Adipocyte (in vitro differentiated cells): Measurements from ENCODE around the gene PLEKHG5.

ENCODE experiments used
- DNase-seq: peaks from one replicate; pipeline ENCODE4 v3.0.0-alpha.2; 2015; ENCODE audit warnings: low read depth
- H3K27me3 ChIP-seq: replicated peaks from 2 replicates; pipeline ENCODE4 v1.7.0; 2013; ENCODE audit warnings: mild to moderate bottlenecking, low read length, moderate library complexity; ENCODE audit not compliant: control insufficient read depth, insufficient read depth
- H3K36me3 ChIP-seq: 2 replicates; pipeline ENCODE4 v1.7.0; 2013; ENCODE audit warnings: low read length, mild to moderate bottlenecking, moderate library complexity; ENCODE audit not compliant: control insufficient read depth, insufficient read depth, severe bottlenecking
- H3K4me1 ChIP-seq: 2 replicates; pipeline ENCODE4 v1.7.0; 2013; ENCODE audit warnings: mild to moderate bottlenecking, low read length, moderate library complexity; ENCODE audit not compliant: control insufficient read depth, insufficient read depth
- H3K4me3 ChIP-seq: 2 replicates; pipeline ENCODE4 v1.7.0; 2013; ENCODE audit warnings: mild to moderate bottlenecking, low read length, moderate library complexity
- H3K9ac ChIP-seq: 2 replicates; pipeline ENCODE4 v1.7.0; 2013; ENCODE audit warnings: mild to moderate bottlenecking, low read length, moderate library complexity
- H3K9me3 ChIP-seq: 2 replicates; pipeline ENCODE4 v1.7.0; 2013; ENCODE audit warnings: mild to moderate bottlenecking, low read length, moderate library complexity; ENCODE audit not compliant: control insufficient read depth

PLEKHG5 gene

DNA sequence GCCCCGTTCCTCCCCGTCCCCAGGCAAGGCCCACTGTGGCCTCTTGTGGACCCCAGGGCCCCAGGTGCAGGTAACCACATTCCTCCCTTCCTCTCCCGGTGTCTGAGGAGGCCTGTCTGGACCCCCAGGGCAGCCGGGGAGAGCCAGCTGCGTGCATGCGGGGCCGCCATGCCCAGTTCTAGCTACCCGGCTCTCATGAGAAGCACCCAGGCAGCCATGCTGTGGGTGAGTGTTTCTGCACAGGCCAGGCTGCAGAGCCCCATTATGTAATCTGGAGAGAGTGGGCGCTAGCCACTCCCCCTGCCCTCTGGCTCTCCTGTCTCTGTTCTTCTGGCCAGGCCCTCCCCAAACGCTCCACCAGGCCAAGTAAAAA lies 18.4 kb upstream of the PLEKHG5 start:
- no peak for DNase-seq
- Histone ChIP-seq H3K27me3 (peaks cover 31% of the 10 kb centered on the region), H3K4me1 (no peaks in the 10 kb centered on the region), H3K4me3 (no peak overlapping the region), H3K9ac (no peak overlapping the region), H3K36me3 (no peaks in the 10 kb centered on the region), H3K9me3 (no peaks in the 10 kb centered on the region)

DNA sequence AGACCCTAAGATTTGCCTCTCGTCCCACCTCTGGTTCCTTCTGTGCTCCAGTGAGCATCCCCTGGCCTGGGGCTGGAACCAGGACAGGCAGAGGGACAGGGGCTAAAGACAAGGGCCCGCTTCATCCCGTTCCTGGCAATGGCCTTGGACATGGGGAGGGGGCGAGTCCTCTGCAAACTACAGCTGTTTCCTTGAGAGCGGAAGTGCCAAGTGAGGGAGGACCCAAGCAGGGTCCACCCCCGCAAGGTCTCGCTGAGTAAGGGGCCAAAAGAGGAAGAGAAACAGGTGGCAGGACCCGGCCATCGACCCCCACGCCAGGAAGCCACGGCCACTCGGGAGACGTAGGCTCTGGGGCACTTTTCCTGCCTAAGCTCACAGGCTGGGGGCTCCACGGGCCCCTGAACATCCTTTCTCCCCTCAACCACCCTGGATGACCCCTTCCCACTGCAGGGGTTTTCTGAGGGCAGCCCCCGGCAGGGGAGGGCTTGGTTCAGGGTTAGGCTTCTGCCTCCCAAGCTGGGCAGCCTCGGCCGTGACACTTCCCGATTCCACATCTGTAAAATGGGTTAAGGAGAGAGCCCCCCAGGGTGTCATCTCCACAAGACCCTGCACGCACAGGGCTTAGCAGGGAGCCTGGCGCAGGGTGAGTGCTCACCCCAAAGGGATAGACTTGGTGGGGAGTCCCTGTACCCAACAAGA lies 17.9 kb upstream of the PLEKHG5 start:
- DNase-seq: no peak
- no peaks in the 10 kb centered on the region for H3K4me1 ChIP-seq

DNA sequence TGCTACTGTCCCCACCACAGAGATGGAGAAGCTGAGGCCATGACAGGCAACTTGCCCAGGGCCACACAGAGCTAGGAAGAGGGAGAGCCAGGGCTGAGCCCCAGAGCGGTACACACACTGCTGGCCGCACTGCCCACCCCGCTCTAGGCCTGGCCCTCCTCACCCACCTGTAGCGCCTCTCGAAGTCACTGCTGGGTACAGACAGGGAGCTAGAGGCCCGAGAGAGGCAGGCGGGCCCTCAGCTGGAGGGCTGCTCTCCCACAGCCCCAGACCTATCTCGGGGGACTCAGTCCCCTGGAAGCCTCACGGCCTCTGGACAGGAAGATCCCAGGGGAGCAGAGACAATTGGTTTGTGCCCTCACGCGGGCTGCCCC lies 17.3 kb upstream of the PLEKHG5 start:
- Histone ChIP-seq H3K9me3 (no peaks in the 10 kb centered on the region), H3K36me3 (no peaks in the 10 kb centered on the region), H3K4me3 (no peak overlapping the region)

More for the DNA sequence above, 17.9 kb upstream of the PLEKHG5 start:
- Histone ChIP-seq H3K27me3 (peaks cover 32% of the 10 kb centered on the region), H3K9me3 (no peaks in the 10 kb centered on the region), H3K9ac (no peak overlapping the region), H3K4me3 (no peak overlapping the region), H3K36me3 (no peaks in the 10 kb centered on the region)

DNA sequence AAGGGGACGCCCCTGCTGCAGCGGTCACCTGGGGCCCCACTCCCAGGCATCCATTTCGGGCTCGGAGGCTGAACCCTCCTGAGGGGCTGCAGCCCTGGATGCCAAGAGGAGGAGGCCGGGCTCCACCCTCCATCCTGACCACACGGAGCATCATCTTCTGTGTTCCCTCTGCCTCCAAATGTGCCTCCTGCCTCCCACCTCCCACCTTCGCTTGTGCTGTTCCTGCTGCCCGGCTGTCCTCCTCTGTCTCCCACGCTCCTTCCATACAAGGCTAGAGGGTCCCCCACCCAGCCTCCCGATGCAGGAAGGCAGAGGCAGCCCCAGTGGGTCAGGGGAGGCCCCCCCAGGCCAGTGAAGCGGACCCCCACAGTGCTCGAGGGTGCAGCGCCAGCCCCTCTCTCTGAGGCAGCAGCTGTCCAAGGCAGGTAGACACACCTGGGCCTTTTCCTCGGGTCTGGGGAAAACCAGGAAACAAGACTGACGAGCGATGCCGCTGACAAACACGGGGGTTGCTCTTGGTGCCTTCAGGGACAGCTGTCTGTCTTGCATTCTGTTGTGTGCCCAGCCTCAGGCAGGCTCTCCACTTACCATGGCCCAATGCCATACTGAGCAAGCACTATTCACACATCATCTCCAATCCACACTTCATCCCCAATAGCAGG lies 16.8 kb upstream of the PLEKHG5 start:
- Histone ChIP-seq H3K9ac (no peak overlapping the region), H3K36me3 (no peaks in the 10 kb centered on the region), H3K4me1 (no peaks in the 10 kb centered on the region), H3K4me3 (no peak overlapping the region), H3K27me3 (peaks cover 32% of the 10 kb centered on the region), H3K9me3 (no peaks in the 10 kb centered on the region)
- DNase-seq: no peak

More for the DNA sequence above, 17.3 kb upstream of the PLEKHG5 start:
- DNase-seq: no peak
- Histone ChIP-seq H3K9ac (no peak overlapping the region), H3K4me1 (no peaks in the 10 kb centered on the region), H3K27me3 (peaks cover 32% of the 10 kb centered on the region)

DNA sequence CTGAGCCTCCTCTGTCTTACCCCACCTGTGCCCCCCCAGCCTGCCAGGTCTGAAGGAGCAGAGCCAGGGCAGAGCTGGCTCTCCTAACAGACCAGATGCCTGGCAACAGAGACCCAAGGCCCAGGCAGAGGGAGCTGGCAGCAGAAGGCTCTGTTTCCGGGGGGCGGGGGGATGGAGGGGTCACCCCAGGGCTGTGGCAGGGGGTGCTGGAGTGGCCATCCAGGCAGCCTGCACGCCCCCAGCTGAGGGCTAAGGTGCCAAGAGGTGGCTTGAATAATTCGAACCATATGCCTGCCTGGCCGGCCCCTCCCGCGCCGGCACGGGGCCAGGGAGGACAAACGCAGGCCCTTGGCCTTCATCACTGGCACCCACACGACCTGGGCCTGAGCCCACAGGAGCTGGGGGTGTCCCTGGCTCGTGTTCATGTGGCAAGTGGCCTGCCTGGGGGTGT lies 16.0 kb upstream of the PLEKHG5 start:
- no peak overlapping the region for H3K4me3 ChIP-seq
- H3K27me3 ChIP-seq: peaks cover 32% of the 10 kb centered on the region
- H3K9ac ChIP-seq: no peak overlapping the region
- DNase-seq: no peak
- H3K4me1 ChIP-seq: no peaks in the 10 kb centered on the region
- H3K9me3 ChIP-seq: no peaks in the 10 kb centered on the region
- H3K36me3 ChIP-seq: no peaks in the 10 kb centered on the region

DNA sequence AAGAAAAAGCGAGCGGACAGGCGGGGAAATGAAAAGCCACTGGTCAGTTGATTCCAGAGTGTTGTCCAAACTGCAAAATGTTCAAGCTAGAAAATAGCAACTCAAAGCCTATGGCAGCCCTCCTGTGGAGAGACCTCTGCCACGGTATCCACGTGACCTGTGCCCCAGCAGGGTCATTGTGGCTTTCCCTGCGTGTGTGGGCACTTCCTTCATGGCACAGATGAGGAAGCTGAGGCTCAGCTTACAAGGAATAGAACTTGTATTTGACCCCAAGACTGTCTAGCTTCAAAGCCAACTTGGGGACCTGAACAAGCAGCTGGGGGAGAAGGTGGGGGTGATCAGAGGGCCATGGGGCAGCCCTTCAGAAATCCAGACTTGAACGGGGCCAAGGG lies 15.6 kb upstream of the PLEKHG5 start:
- H3K27me3 ChIP-seq: peaks cover 32% of the 10 kb centered on the region
- no peaks in the 10 kb centered on the region for H3K36me3 ChIP-seq
- no peak overlapping the region for H3K9ac ChIP-seq
- DNase-seq: no peak
- peaks cover 4% of the 10 kb centered on the region for H3K4me1 ChIP-seq
- no peaks in the 10 kb centered on the region for H3K9me3 ChIP-seq
- no peak overlapping the region for H3K4me3 ChIP-seq

DNA sequence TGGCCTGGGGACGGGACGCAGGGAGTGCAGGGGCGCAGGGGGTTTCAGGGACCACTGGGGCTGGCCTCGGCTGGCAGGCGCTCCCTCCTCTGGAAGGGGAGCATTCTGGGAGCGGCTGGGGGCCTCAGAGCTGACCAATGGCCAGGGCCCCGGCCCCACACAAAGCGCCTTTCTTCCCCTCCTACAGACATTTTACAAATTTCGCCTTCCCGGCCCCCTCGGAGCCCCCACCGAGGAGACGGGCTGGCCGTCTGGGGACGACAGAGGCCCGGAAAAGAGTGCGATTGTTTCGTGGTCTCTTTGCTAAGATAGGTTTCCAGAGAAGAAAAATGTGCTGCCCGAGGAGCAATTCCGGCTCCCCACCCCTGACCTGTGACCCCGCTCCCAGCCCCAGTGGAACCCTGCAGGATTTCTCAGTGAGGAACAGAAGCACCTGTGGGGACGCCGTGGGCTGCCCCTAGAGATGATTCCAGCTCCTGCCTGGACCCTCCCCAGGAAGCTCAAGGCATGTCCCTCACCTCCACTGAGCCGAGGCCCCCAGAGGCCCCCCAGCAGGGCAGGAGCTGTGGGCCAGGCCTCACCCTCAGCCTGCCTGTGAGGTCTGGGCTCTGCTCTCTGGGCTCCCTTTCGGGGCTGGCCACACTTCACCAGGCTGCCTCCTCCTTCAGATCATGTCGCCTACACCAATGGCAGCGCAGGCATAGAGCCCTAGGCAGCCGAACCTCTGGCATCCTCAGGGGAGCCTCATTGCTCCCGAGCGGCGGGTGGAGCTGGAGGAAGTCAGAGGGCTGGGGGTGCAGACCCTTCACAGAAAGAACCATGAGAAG lies 15.0 kb upstream of the PLEKHG5 start:
- Histone ChIP-seq H3K4me1 (peaks cover 10% of the 10 kb centered on the region), H3K9ac (no peak overlapping the region), H3K4me3 (no peak overlapping the region), H3K27me3 (peaks cover 32% of the 10 kb centered on the region), H3K9me3 (no peaks in the 10 kb centered on the region), H3K36me3 (no peaks in the 10 kb centered on the region)
- no peak for DNase-seq

DNA sequence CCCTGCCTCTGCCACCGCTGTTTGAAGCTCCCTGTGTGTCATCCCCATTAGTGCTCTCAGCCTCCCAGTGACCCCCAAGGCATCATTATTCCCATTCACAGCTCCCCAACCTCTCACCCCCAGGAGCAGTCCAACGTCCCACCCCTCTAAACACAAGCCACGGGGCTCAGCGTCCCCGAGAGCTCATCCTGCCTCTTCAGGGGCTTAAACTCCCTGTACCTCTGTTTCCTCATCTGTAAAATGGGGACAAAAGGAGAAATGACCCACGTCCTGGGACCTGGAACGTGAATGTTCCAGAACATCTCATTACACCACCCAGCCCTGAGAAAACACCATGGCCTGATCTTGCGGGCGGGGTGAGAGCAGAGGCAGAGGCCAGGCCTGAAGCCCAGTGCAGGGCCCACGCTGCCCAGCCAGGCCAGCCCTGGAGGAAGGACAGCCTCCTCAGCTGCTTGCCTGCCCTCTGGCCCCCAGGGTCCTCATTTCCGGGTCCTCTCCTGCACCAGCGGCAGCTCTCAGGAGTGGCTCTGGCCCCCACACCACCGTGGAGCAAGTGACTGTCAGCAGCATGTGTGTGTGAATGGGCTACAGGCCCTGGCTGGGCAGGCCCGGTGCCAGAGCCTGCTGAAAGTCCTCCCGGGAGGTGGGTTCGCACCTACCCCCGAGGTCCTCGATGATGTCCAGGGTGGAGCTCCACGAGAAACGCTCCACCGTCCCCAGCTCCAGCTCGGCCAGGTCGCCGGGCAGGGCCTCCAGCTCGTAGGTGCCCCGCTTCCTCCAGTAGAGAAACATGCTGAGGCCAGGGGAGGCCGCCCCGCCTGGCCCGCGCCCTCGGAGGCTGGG lies 14.1 kb upstream of the PLEKHG5 start:
- Histone ChIP-seq H3K4me3 (no peak overlapping the region), H3K9me3 (no peaks in the 10 kb centered on the region), H3K27me3 (peaks cover 32% of the 10 kb centered on the region), H3K4me1 (peaks cover 16% of the 10 kb centered on the region), H3K9ac (no peak overlapping the region), H3K36me3 (no peaks in the 10 kb centered on the region)
- DNase-seq: no peak

DNA sequence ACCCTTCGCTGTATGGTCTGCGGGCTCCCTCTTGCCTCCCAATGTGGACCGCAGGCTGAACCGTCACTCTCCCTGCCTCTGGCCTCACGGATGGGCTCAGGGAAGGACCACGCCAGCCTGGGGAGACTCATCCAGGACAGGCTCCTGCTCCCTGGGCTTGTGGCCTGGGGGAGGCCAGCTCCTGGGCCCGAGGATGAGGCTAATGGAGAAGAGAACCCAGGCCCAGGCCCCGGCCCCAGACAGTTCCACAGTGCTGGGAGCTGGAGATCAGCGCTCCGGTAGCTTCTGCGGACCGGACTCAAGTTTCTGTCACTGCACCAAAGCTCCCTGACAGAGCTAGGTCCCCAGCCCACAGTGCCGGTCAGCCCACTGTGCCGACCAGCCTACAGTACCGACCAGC lies 13.4 kb upstream of the PLEKHG5 start:
- H3K9ac ChIP-seq: no peak overlapping the region
- peaks cover 16% of the 10 kb centered on the region for H3K4me1 ChIP-seq
- peaks cover 32% of the 10 kb centered on the region for H3K27me3 ChIP-seq
- no peak overlapping the region for H3K4me3 ChIP-seq
- H3K36me3 ChIP-seq: no peaks in the 10 kb centered on the region
- DNase-seq: no peak
- no peaks in the 10 kb centered on the region for H3K9me3 ChIP-seq

DNA sequence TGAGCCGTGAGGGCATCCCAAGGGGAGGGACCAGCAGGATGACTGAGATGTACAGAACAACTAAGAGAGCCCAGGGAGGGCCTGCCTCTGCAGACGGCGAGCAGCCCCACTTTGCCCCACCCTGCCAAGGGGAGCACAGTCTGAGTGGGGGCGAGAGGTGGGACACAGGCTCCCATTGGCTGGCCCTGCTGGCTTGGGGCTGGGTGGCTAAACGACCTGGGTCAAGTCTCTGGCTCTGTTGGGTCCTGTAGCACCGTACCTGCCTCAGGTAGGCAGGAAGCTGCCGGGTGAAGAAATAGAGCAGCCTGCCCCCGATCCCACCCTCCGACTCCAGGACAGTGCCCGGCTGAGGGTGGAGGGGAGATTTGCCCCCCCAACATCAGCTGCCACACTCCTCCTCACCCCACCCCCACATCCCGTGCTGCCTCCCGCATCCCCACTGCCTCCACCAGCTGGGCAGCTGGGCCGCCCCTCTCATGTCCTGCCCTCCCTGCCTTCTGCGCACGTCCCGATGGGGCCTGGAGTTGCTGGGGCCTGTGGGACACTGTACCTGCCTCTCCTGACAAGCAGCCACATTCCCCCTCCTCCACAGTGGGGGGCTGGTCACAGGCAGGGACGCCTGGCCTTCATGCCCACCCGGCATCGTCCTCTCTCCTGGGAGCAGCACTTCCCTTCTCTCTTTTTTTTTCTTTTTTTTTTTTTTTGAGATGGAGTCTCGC lies 12.6 kb upstream of the PLEKHG5 start:
- DNase-seq: no peak
- no peaks in the 10 kb centered on the region for H3K36me3 ChIP-seq
- H3K9ac ChIP-seq: no peak overlapping the region
- no peaks in the 10 kb centered on the region for H3K9me3 ChIP-seq
- peaks cover 32% of the 10 kb centered on the region for H3K27me3 ChIP-seq
- no peak overlapping the region for H3K4me3 ChIP-seq
- H3K4me1 ChIP-seq: peaks cover 16% of the 10 kb centered on the region
